ENCODE data around the gene GNG13.

GNG13 gene

GRCh38 chr16:785563-786535 lies 14.7 kb downstream of the GNG13 start (continued):
- TF ChIP-seq ZBTB21 (tag by site-specific recombination; IDR thresholded peaks at IDR 0.05) (no peak), ZNF473 (tag by site-specific recombination; IDR thresholded peaks at IDR 0.05) (no peak), ZBTB48 (tag by site-specific recombination; IDR thresholded peaks at IDR 0.05) (no peak), ZNF16 (tag by site-specific recombination; IDR thresholded peaks at IDR 0.05; ENCODE audit: low read depth) (no peak), ZNF140 (tag by site-specific recombination; IDR thresholded peaks at IDR 0.05) (no peak), ZNF202 (tag by site-specific recombination; IDR thresholded peaks at IDR 0.05; ENCODE audit: borderline replicate concordance) (no peak), ZNF621 (tag by site-specific recombination; IDR thresholded peaks at IDR 0.05) (no peak), ZSCAN4 (tag by site-specific recombination; IDR thresholded peaks at IDR 0.05) (no peak), KLF16 (tag by site-specific recombination; IDR thresholded peaks at IDR 0.05) (no peak), ZNF561 (tag by site-specific recombination; IDR thresholded peaks at IDR 0.05; ENCODE audit: borderline replicate concordance) (0 out of 2 replicates have a peak, but pooled peaks have one; percentile 50), KLF17 (tag by site-specific recombination; IDR thresholded peaks at IDR 0.05) (0 out of 2 replicates have a peak, but pooled peaks have one; percentile 46), ZBTB7A (tag by site-specific recombination; IDR thresholded peaks at IDR 0.05; ENCODE audit: low read depth) (no peak), ZNF777 (tag by site-specific recombination; IDR thresholded peaks at IDR 0.05; ENCODE audit: borderline replicate concordance) (no peak), ZNF416 (tag by site-specific recombination; IDR thresholded peaks at IDR 0.05) (no peak), ZNF404 (tag by site-specific recombination; IDR thresholded peaks at IDR 0.05) (no peak), BCL11A (tag by site-specific recombination; IDR thresholded peaks at IDR 0.05; ENCODE audit: low read depth) (no peak), ZFP41 (tag by site-specific recombination; IDR thresholded peaks at IDR 0.05; ENCODE audit: borderline replicate concordance) (no peak), REPIN1 (tag by site-specific recombination; IDR thresholded peaks at IDR 0.05; ENCODE audit: low read depth) (no peak), SETDB1 (IDR thresholded peaks at IDR 0.05; ENCODE audit: insufficient read length, low read length) (no peak), YY1 (tag by site-specific recombination; IDR thresholded peaks at IDR 0.05) (no peak), MEIS1 (CRISPR knock-in tag; IDR thresholded peaks at IDR 0.05; ENCODE audit: borderline replicate concordance) (no peak), ZNF48 (tag by site-specific recombination; IDR thresholded peaks at IDR 0.05) (no peak), ZNF302 (tag by site-specific recombination; IDR thresholded peaks at IDR 0.05; ENCODE audit: low read depth) (no peak), ZNF76 (tag by site-specific recombination; IDR thresholded peaks at IDR 0.05; ENCODE audit: borderline replicate concordance, low read depth) (no peak), ZNF391 (tag by site-specific recombination; IDR thresholded peaks at IDR 0.05; ENCODE audit: borderline replicate concordance, low read depth) (no peak), ZNF211 (tag by site-specific recombination; IDR thresholded peaks at IDR 0.05; ENCODE audit: low read depth) (no peak), ZNF266 (tag by site-specific recombination; IDR thresholded peaks at IDR 0.05; ENCODE audit: low read depth) (no peak)

Measured in HEK293 (cell line).